IPS-20b (cell line): Measurements from ENCODE around the gene SIL1.

Source experiments
- H3K27ac ChIP-seq: one replicate; pipeline ENCODE4 v1.5.1; 2013; ENCODE audit warnings: low read length
- H3K27me3 ChIP-seq: 2 replicates; pipeline ENCODE4 v1.6.1; 2013; ENCODE audit warnings: mild to moderate bottlenecking, low read length, inconsistent platforms; ENCODE audit not compliant: insufficient read depth
- H3K36me3 ChIP-seq: 2 replicates; pipeline ENCODE4 v1.6.1; 2013; ENCODE audit warnings: low read depth, mild to moderate bottlenecking, inconsistent platforms, low read length, moderate library complexity; ENCODE audit not compliant: insufficient read depth
- H3K4me1 ChIP-seq: 2 replicates; pipeline ENCODE4 v1.6.1; 2013; ENCODE audit warnings: mild to moderate bottlenecking, control low read depth, inconsistent platforms, low read length, moderate library complexity; ENCODE audit not compliant: insufficient read depth
- H3K4me3 ChIP-seq: 2 replicates; pipeline ENCODE4 v1.5.1; 2013; ENCODE audit warnings: mild to moderate bottlenecking, low read length, inconsistent platforms
- H3K9ac ChIP-seq: 2 replicates; pipeline ENCODE4 v1.6.1; 2013; ENCODE audit warnings: low read depth, mild to moderate bottlenecking, inconsistent platforms, low read length, moderate library complexity
- H3K9me3 ChIP-seq: 2 replicates; pipeline ENCODE4 v1.6.1; 2013; ENCODE audit warnings: mild to moderate bottlenecking, low read depth, low read length, inconsistent platforms; ENCODE audit not compliant: insufficient read depth

The SIL1 gene

GRCh38 chr5:139094154-139095131 is 103.7 kb downstream of the SIL1 start:
- no peaks in the 10 kb centered on the region for H3K27me3 ChIP-seq
- H3K27ac ChIP-seq = no peak overlapping the region
- no peaks in the 10 kb centered on the region for H3K36me3 ChIP-seq
- H3K4me1 ChIP-seq = no peaks in the 10 kb centered on the region
- H3K9ac ChIP-seq = no peak overlapping the region
- H3K4me3 ChIP-seq = no peak overlapping the region
- H3K9me3 ChIP-seq = no peaks in the 10 kb centered on the region

DNA sequence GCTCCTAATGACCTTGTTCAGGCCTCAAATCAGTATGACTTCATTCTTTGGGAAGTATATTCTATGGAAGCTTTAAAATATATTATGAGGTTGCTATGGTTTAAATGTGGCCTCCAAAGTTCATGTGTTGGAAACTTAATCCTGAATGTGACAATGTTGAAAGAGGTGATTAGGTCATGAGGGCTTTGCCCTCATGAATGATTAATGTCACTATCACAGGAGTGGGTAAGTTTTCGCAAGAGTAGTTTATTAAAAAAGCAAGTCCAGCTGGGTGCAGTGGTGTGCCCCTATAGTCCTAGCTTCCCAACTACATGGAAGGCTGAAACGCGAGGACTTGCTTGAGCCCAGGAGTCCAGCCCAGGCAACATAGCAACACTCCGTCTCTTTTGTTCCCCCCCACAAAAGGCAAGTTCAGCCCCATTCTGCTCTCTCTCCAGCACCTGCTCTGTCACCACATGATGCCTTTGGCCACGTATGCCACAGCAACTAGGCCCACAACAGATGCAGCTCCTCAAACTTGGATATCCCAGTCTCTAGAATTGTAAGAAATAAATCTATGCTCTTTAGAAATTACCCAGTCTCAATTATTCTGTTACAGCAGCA is 105.3 kb downstream of the SIL1 start:
- Histone ChIP-seq H3K27ac (no peak overlapping the region), H3K9me3 (no peaks in the 10 kb centered on the region), H3K27me3 (no peaks in the 10 kb centered on the region), H3K36me3 (no peaks in the 10 kb centered on the region), H3K4me3 (no peak overlapping the region), H3K4me1 (no peaks in the 10 kb centered on the region), H3K9ac (no peak overlapping the region)

DNA sequence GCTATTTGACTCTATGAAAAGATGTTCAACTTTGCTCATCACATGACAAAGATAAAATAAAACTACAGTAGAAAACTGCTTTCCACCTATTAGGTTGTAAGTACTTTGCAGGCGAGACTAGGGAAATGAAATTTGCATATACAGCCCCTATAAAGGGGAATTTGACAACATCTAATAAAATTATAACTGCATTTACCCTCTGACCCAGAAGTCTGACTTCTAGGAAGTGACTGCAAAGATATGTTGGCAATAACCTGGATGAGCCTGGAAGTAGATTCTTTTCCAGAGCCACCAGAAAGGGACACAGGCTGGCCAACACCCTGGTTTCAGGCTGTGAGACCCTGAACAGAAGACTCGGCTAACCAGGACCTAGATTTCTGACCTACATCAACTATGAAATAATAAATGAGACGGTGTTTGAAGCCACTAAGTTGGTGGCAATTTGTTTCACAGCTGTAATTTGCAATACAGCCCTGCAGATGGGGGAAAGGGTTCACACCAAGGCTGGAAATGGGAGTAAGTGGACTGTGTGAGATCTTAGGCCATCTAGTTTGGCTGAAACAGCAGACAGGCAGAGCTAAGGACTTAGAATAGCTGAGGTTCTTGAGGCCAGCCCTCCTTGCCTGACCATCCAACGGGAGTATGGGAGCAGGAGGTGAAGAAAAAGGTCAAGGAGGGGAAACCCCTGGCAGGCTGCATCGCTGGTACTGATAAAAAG is 106.6 kb downstream of the SIL1 start:
- Histone ChIP-seq H3K36me3 (no peaks in the 10 kb centered on the region), H3K27ac (no peak overlapping the region), H3K9me3 (no peaks in the 10 kb centered on the region), H3K27me3 (no peaks in the 10 kb centered on the region), H3K4me1 (no peaks in the 10 kb centered on the region), H3K4me3 (no peak overlapping the region), H3K9ac (no peak overlapping the region)

DNA sequence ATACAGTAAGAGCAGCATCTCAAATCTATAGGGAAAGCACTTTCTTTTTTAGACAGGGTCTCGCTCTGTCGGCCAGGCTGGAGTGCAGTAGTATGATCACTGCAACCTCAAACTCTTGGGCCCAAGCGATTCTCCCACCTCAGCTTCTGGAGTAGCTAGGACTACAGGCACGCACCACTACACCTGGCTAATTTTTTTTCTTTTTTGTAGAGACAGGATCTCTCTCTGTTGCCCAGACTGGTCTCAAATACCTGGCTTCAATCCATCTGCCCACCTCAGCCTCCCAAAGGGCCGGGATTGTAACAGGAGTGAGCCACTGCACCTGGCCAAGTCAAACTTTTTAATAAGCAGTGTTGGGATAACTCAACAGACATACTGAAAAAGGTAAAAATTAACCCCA is 107.6 kb downstream of the SIL1 start:
- H3K27me3 ChIP-seq = no peaks in the 10 kb centered on the region
- H3K4me3 ChIP-seq = no peak overlapping the region
- no peaks in the 10 kb centered on the region for H3K36me3 ChIP-seq

GRCh38 chr5:139088024-139088423 is 110.1 kb downstream of the SIL1 start:
- Histone ChIP-seq H3K36me3 (no peaks in the 10 kb centered on the region), H3K27me3 (no peaks in the 10 kb centered on the region), H3K9me3 (no peaks in the 10 kb centered on the region), H3K4me3 (no peak overlapping the region), H3K9ac (no peak overlapping the region), H3K4me1 (no peaks in the 10 kb centered on the region), H3K27ac (no peak overlapping the region)

More for the DNA sequence above, 107.6 kb downstream of the SIL1 start:
- H3K4me1 ChIP-seq = no peaks in the 10 kb centered on the region
- no peak overlapping the region for H3K9ac ChIP-seq
- no peak overlapping the region for H3K27ac ChIP-seq
- no peaks in the 10 kb centered on the region for H3K9me3 ChIP-seq

- H3K27ac ChIP-seq = no peak overlapping the region
- H3K9me3 ChIP-seq = no peaks in the 10 kb centered on the region
- H3K27me3 ChIP-seq = no peaks in the 10 kb centered on the region
- H3K4me1 ChIP-seq = no peaks in the 10 kb centered on the region
- no peak overlapping the region for H3K4me3 ChIP-seq
- no peaks in the 10 kb centered on the region for H3K36me3 ChIP-seq
- no peak overlapping the region for H3K9ac ChIP-seq
These were observed 115.2 kb downstream of the SIL1 start for GRCh38 chr5:139082813-139083498.

GRCh38 chr5:139079991-139080610 is 118.1 kb downstream of the SIL1 start:
- H3K4me1 ChIP-seq = no peaks in the 10 kb centered on the region
- H3K27ac ChIP-seq = no peak overlapping the region
- no peak overlapping the region for H3K9ac ChIP-seq
- no peaks in the 10 kb centered on the region for H3K36me3 ChIP-seq
- H3K9me3 ChIP-seq = no peaks in the 10 kb centered on the region
- H3K4me3 ChIP-seq = no peak overlapping the region
- H3K27me3 ChIP-seq = no peaks in the 10 kb centered on the region

DNA sequence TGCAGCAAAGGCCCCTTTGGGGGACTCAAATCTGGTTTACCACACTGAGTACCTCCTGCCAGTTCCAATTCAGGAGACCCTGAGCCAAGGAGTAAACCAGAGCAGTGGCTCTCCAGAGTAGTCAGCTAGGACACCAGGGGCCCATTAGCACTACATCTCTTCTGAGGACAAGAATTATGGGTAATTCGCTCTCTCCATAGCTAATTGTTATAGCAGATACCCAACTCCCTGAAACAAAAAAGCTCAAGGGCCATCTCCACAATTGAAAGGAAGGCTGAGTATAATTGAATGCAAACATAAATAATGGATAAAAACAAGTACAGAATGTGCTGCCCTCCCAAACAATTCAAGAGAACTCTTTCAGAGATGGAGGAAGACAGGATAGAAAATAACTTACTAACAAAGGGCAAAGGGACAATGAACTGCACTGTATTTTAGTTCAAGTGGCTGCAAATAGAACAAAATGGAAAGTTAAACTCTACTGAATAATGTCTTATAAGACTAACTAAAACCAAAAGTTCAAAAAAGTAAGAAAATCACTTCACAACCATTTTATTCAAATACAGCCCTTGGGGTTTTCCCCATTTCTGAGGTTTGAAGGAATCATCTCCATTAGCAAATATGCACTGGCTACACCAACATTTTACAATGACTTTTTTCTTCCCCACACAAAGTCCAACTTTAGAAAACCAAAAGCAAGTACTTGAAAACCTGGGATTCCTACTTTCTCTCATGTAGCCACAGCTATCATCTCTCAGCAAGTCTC is 118.8 kb downstream of the SIL1 start:
- H3K9ac ChIP-seq = no peak overlapping the region
- H3K4me1 ChIP-seq = no peaks in the 10 kb centered on the region
- no peaks in the 10 kb centered on the region for H3K36me3 ChIP-seq
- H3K4me3 ChIP-seq = no peak overlapping the region
- no peaks in the 10 kb centered on the region for H3K27me3 ChIP-seq
- no peaks in the 10 kb centered on the region for H3K9me3 ChIP-seq
- H3K27ac ChIP-seq = no peak overlapping the region

- Histone ChIP-seq H3K4me3 (no peak overlapping the region), H3K27me3 (no peaks in the 10 kb centered on the region), H3K9ac (no peak overlapping the region), H3K9me3 (no peaks in the 10 kb centered on the region), H3K36me3 (no peaks in the 10 kb centered on the region), H3K27ac (no peak overlapping the region), H3K4me1 (no peaks in the 10 kb centered on the region)
These were observed 119.8 kb downstream of the SIL1 start for GRCh38 chr5:139078345-139078744.

DNA sequence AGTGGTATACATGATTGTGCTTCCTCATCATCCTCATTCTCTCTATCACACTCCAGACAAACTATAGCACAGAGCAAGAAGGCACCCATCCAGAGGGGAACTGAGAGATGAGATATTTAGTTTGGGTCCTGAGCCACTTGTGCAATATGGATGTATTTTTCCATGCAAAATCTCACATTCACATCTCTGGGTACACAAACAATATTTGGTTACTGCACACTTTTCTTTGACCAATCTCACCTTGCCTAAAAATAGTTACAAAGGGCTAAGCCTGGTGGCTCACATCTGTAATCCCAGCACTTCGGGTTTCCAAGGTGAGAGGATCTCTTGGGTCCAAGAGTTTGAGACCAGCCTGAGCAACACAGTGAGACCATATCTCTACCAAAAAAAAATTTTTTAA is 120.3 kb downstream of the SIL1 start:
- no peaks in the 10 kb centered on the region for H3K36me3 ChIP-seq
- H3K9ac ChIP-seq = no peak overlapping the region
- H3K27ac ChIP-seq = no peak overlapping the region
- no peak overlapping the region for H3K4me3 ChIP-seq
- no peaks in the 10 kb centered on the region for H3K9me3 ChIP-seq
- H3K4me1 ChIP-seq = no peaks in the 10 kb centered on the region
- no peaks in the 10 kb centered on the region for H3K27me3 ChIP-seq
